MM.1S (cell line): Measurements from ENCODE around the gene ZKSCAN3.

Experiments used
- DNase-seq: peaks from one replicate; pipeline ENCODE4 v3.0.0-alpha.2; 2015
- H2AFZ ChIP-seq: fragments of 300-600 bp; sonication (generic); 2 replicates; pipeline ENCODE4 v1.6.0; 2016; ENCODE audit warnings: antibody characterized with exemption, low read length
- H3F3A ChIP-seq: fragments of 300-600 bp; sonication (generic); 2 replicates; pipeline ENCODE4 v1.6.1; 2016; ENCODE audit warnings: mild to moderate bottlenecking, antibody characterized with exemption, low read length, moderate library complexity, mixed read lengths; ENCODE audit not compliant: insufficient read depth
- H3K27ac ChIP-seq: fragments of 300-600 bp; sonication (generic); 2 replicates; pipeline ENCODE4 v1.5.1; 2016; ENCODE audit warnings: mild to moderate bottlenecking, low read length
- H3K27me3 ChIP-seq: fragments of 300-600 bp; sonication (generic); replicated peaks from 2 replicates; pipeline ENCODE4 v1.6.0; 2016; ENCODE audit warnings: low read length; ENCODE audit not compliant: insufficient read depth
- H3K36me3 ChIP-seq: fragments of 300-600 bp; sonication (generic); replicated peaks from 2 replicates; pipeline ENCODE4 v1.6.1; 2016; ENCODE audit warnings: mild to moderate bottlenecking, low read length, mixed read lengths; ENCODE audit not compliant: insufficient read depth
- H3K4me1 ChIP-seq: fragments of 300-600 bp; sonication (generic); 2 replicates; pipeline ENCODE4 v1.6.1; 2016; ENCODE audit warnings: low read length, mixed read lengths
- H3K4me2 ChIP-seq: fragments of 300-600 bp; sonication (generic); 2 replicates; pipeline ENCODE4 v1.6.0; 2016; ENCODE audit warnings: low read depth, low read length
- H3K4me3 ChIP-seq: fragments of 300-600 bp; sonication (generic); 2 replicates; pipeline ENCODE4 v1.5.1; 2016; ENCODE audit warnings: low read length, mixed read lengths
- H3K79me2 ChIP-seq: fragments of 300-600 bp; sonication (generic); 2 replicates; pipeline ENCODE4 v1.6.1; 2016; ENCODE audit warnings: mixed run types, low read length, mixed read lengths
- H3K9ac ChIP-seq: fragments of 300-600 bp; sonication (generic); 2 replicates; pipeline ENCODE4 v1.6.1; 2016; ENCODE audit warnings: low read length, mixed read lengths
- H3K9me2 ChIP-seq: fragments of 300-600 bp; sonication (generic); replicated peaks from 2 replicates; pipeline ENCODE4 v1.6.1; 2016; ENCODE audit warnings: mild to moderate bottlenecking, low read length, mixed read lengths; ENCODE audit not compliant: insufficient read depth
- H3K9me3 ChIP-seq: fragments of 300-600 bp; sonication (generic); replicated peaks from 2 replicates; pipeline ENCODE4 v1.6.1; 2016; ENCODE audit warnings: mild to moderate bottlenecking, low read length, mixed read lengths; ENCODE audit not compliant: insufficient read depth
- H4K20me1 ChIP-seq: fragments of 300-600 bp; sonication (generic); 2 replicates; pipeline ENCODE4 v1.6.1; 2016; ENCODE audit warnings: mild to moderate bottlenecking, low read length, moderate library complexity, mixed read lengths; ENCODE audit not compliant: insufficient read depth
- CTCF ChIP-seq: fragments of 300-600 bp; sonication (generic); IDR thresholded peaks from 2 replicates; pipeline ENCODE4 v1.5.1; 2016; ENCODE audit warnings: antibody characterized with exemption, low read length, mixed read lengths
- EZH2 ChIP-seq: fragments of 300-600 bp; sonication (generic); optimal IDR thresholded peaks from 2 replicates; pipeline ENCODE3; 2017; ENCODE audit warnings: low read depth, mild to moderate bottlenecking, antibody characterized with exemption, low read length, mixed read lengths
- EZH2phosphoT487 ChIP-seq: fragments of 300-600 bp; sonication (generic); IDR thresholded peaks from 2 replicates; pipeline ENCODE4 v1.6.1; 2018; ENCODE audit warnings: antibody characterized with exemption, low read length

Gene ZKSCAN3

GRCh38 chr6:28407401-28407800, 57.7 kb downstream of the ZKSCAN3 start:
- Histone ChIP-seq H3K9me2 (no peaks in the 10 kb centered on the region), H3K27me3 (no peaks in the 10 kb centered on the region), H3K4me2 (no peak overlapping the region), H4K20me1 (no peaks in the 10 kb centered on the region), H3K27ac (no peak overlapping the region), H3F3A (no peaks in the 10 kb centered on the region), H3K79me2 (no peaks in the 10 kb centered on the region), H3K36me3 (no peaks in the 10 kb centered on the region), H2AFZ (no peak overlapping the region), H3K9ac (no peak overlapping the region), H3K4me1 (no peaks in the 10 kb centered on the region), H3K9me3 (no peaks in the 10 kb centered on the region), H3K4me3 (no peak overlapping the region)
- TF ChIP-seq EZH2 (no peak), EZH2phosphoT487 (no peak), CTCF (no peak)
- DNase-seq, result no peak

GRCh38 chr6:28408076-28408802, 58.5 kb downstream of the ZKSCAN3 start:
- Histone ChIP-seq H3K4me2 (no peak overlapping the region), H3K4me1 (no peaks in the 10 kb centered on the region), H3K9me2 (no peaks in the 10 kb centered on the region), H3F3A (no peaks in the 10 kb centered on the region), H3K27ac (no peak overlapping the region), H4K20me1 (no peaks in the 10 kb centered on the region), H3K36me3 (no peaks in the 10 kb centered on the region), H2AFZ (no peak overlapping the region), H3K79me2 (no peaks in the 10 kb centered on the region), H3K27me3 (no peaks in the 10 kb centered on the region), H3K9ac (no peak overlapping the region), H3K4me3 (no peak overlapping the region), H3K9me3 (no peaks in the 10 kb centered on the region)
- DNase-seq, result no peak
- no peak for TF ChIP-seq EZH2

- no peak for DNase-seq
- Histone ChIP-seq H3K27me3 (no peaks in the 10 kb centered on the region), H3F3A (no peaks in the 10 kb centered on the region), H2AFZ (no peak overlapping the region), H3K9me3 (no peaks in the 10 kb centered on the region), H3K27ac (no peak overlapping the region), H3K9me2 (no peaks in the 10 kb centered on the region), H3K79me2 (no peaks in the 10 kb centered on the region), H3K9ac (no peak overlapping the region), H3K4me3 (no peak overlapping the region), H3K4me1 (no peaks in the 10 kb centered on the region), H3K4me2 (no peak overlapping the region), H4K20me1 (no peaks in the 10 kb centered on the region), H3K36me3 (no peaks in the 10 kb centered on the region)
- no peak for TF ChIP-seq EZH2
- no peak for TF ChIP-seq EZH2phosphoT487
- no peak for TF ChIP-seq CTCF
Measured at GRCh38 chr6:28410767-28411166, 61.0 kb downstream of the ZKSCAN3 start.

- H3K4me1 ChIP-seq, result no peaks in the 10 kb centered on the region
- no peak overlapping the region for H2AFZ ChIP-seq
- TF ChIP-seq EZH2phosphoT487, result no peak
- TF ChIP-seq CTCF, result no peak
- no peak for TF ChIP-seq EZH2
- no peaks in the 10 kb centered on the region for H3K27me3 ChIP-seq
- no peak overlapping the region for H3K27ac ChIP-seq
- no peaks in the 10 kb centered on the region for H3K9me3 ChIP-seq
- no peaks in the 10 kb centered on the region for H3K36me3 ChIP-seq
- no peak overlapping the region for H3K4me2 ChIP-seq
- no peak overlapping the region for H3K4me3 ChIP-seq
- no peaks in the 10 kb centered on the region for H3K9me2 ChIP-seq
- DNase-seq, result no peak
- H3K9ac ChIP-seq, result no peak overlapping the region
- no peaks in the 10 kb centered on the region for H4K20me1 ChIP-seq
- no peaks in the 10 kb centered on the region for H3F3A ChIP-seq
- H3K79me2 ChIP-seq, result no peaks in the 10 kb centered on the region
Measured at GRCh38 chr6:28413681-28414080, 63.9 kb downstream of the ZKSCAN3 start.
